Activated gamma-delta T cell treated with anti-CD3 and anti-CD28 coated beads, Interleukin-2, amount 50 U/mL, for 16 hours (primary cell): ENCODE measurements around the gene BMI1.
"Not testable (repeated sequence)": the region's sequence is repeated elsewhere in the genome, so short reads cannot be mapped to it uniquely, and the experiment has no call there.

Experiments used
- DNase-seq: peaks from one replicate; pipeline ENCODE4 v3.0.0-alpha.2; 2020; ENCODE audit warnings: low read depth

BMI1 gene

GRCh38 chr10:22339761-22340328 is 18.9 kb downstream of the BMI1 start:
- no peak for DNase-seq

- no peak for DNase-seq
These were observed 19.7 kb downstream of the BMI1 start for GRCh38 chr10:22340329-22341189.

- no peak for DNase-seq
These were observed 20.5 kb downstream of the BMI1 start for GRCh38 chr10:22341190-22341925.

GRCh38 chr10:22341926-22342196 is 21.0 kb downstream of the BMI1 start:
- no peak for DNase-seq

- no peak for DNase-seq
These were observed 21.5 kb downstream of the BMI1 start for GRCh38 chr10:22342421-22342820.

DNA sequence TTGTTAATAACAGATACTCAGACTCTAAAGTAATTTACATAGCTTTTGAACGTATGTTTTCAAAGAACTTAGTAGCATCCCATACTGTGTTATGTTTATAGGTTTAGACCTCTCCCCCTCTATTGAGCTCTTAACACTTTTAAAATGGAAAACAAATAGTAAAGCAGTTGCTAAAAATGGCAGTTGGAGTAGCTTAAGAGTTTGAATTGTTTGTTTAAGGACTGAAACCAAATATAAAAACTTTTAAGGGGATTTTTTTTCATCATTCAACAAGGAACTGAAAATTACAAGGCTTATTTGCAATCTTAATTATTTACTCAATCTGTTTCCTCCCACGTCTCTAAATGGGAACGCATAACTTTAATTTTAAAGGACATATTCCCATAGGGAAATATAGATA is 22.8 kb downstream of the BMI1 start:
- DNase-seq: no peak

DNA sequence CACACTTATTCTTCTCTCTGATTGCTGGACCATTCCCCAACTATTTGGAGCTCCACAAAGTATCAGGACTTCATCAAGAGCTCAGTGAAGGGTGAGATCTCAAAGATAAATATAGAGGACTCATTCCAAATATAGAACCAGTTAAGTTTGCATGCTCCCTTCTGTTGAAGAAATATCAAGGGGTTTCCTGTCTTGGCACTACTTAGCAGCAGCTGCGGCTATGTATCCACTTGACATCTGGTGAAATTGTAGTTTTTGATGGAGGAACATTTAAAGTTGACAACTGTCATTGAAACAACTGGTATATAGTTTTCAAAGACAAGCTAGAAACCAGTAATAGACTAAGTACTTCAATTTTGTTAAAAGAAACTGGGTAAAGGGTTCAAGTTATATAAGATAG is 23.4 kb downstream of the BMI1 start:
- no peak for DNase-seq

- DNase-seq: no peak
These were observed 23.9 kb downstream of the BMI1 start for GRCh38 chr10:22344781-22345300.

- no peak for DNase-seq
These were observed 24.6 kb downstream of the BMI1 start, which contains the start of gene SPAG6 for GRCh38 chr10:22345301-22346095. TSS of gene SPAG6 (plus strand) at chr10:22345496. CDS start at chr10:22345612, 116 bp downstream.

- no peak for DNase-seq
These were observed 25.3 kb downstream of the BMI1 start for GRCh38 chr10:22346096-22346661.

DNA sequence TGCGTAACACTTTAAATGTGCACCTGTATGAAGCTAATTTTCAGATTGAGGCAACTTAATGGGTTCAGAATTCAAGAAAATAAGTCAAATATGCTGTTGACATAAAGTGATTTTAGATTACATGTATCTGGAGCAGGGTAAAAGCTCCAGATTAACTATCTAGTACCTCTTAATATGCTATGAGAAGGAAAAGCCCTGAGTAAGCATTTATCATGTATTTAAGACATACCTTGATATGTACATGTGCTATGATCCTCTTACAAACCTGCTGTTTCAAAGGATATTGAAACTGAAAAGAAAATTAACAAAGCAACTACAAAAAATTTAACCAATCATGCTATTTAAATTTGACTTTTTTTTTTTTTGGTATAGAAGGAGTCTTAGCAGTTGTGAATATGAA is 28.9 kb downstream of the BMI1 start:
- no peak for DNase-seq

DNA sequence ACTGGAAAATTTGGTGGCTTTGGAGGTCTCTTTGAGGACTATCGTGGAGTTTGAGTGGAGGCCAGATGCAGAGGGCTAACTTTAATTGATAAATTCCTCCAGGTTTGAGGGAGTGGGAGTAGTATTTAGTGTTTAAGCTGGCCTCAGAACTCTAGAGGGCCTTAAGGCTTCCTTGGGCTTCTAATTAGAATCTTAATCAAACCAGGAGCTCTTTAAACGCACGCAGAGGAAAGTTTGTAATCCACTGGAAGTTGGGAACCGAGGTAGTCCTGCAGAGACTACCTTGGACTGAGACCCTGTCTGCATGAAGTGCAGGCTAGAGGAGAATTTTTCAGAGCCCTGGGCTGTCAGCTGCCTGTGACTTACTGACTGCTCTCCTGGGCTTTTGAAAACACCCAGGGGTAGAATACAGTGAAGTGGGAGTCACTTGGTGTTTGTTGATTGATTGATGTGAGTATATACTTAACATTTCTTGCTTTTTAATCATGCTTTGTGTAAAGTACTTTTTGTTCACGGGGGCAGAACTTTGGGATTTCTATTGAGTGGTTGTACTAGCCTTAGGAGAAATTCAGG is 30.3 kb downstream of the BMI1 start:
- DNase-seq: no peak

- no peak for DNase-seq
These were observed 35.5 kb downstream of the BMI1 start for GRCh38 chr10:22356324-22356873.

DNA sequence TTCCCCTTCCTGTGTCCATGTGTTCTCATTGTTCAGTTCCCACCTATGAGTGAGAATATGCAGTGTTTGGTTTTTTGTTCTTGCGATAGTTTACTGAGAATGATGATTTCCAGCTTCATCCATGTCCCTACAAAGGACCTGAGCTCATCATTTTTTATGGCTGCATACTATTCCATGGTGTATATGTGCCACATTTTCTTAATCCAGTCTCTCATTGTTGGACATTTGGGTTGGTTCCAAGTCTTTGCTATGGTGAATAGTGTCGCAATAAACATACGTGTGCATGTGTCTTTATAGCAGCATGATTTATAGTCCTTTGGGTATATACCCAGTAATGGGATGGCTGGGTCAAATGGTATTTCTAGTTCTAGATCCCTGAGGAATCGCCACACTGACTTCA is 36.9 kb downstream of the BMI1 start:
- not testable (repeated sequence) for DNase-seq

- no peak for DNase-seq
These were observed 42.4 kb downstream of the BMI1 start for GRCh38 chr10:22363305-22363704.

- no peak for DNase-seq
These were observed 43.7 kb downstream of the BMI1 start for GRCh38 chr10:22364407-22365140.

GRCh38 chr10:22365233-22365632 is 44.3 kb downstream of the BMI1 start:
- DNase-seq: no peak

GRCh38 chr10:22365644-22366434 is 44.9 kb downstream of the BMI1 start:
- no peak for DNase-seq

DNA sequence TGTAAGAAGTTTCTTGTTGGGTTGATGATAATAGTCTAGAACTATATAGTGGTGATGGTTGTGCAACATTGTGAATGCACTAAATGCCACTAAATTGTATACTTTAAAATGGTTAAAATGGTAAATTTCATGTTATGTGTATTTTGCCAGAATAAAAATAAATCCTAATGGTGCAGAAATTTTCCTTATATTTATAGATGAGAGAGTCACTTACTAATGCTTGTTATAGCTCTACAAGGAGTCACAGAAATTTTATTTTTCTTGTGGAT is 45.5 kb downstream of the BMI1 start:
- DNase-seq: no peak

- DNase-seq: no peak
These were observed 45.9 kb downstream of the BMI1 start for GRCh38 chr10:22366771-22367170.
